WTC11 (cell line): ENCODE measurements around the gene PTPRH. TPM values are rescaled to one million over a fixed set of nuclear protein-coding genes. Genes with fewer than 3 reads are reported as not detected.

Source experiments
- ATAC-seq: fragments of 200-7000 bp; cut with Tn5 transposase; 2 replicates; pipeline ENCODE4 v1.10.0; 2021; ENCODE audit warnings: mild to moderate bottlenecking, moderate library complexity
- CTCF ChIA-PET: fragments of 300-600 bp; sonication (Branson Sonifier 250); formaldehyde crosslinking; loops from one replicate; lab custom pipeline; 2021; ENCODE audit warnings: antibody characterized with exemption; lab: Charles Lee
- POLR2A ChIA-PET: fragments of 350-600 bp; sonication (Branson Sonifier 250); formaldehyde crosslinking; loops from one replicate; lab custom pipeline; 2021; ENCODE audit warnings: antibody characterized with exemption; lab: Charles Lee
- DNase-seq: peaks from one replicate; pipeline ENCODE4 v3.0.0; 2021; ENCODE audit warnings: low spot score
- H3K27ac Mint-ChIP-seq: 2 replicates; pipeline ENCODE4 v1.8.0; 2021; ENCODE audit warnings: mixed read lengths
- H3K27me3 Mint-ChIP-seq: 2 replicates; pipeline ENCODE4 v1.8.0; 2021; ENCODE audit warnings: low read depth, mild to moderate bottlenecking, moderate library complexity, mixed read lengths
- H3K36me3 Mint-ChIP-seq: 2 replicates; pipeline ENCODE4 v1.8.0; 2021; ENCODE audit warnings: mixed read lengths
- H3K4me1 Mint-ChIP-seq: 2 replicates; pipeline ENCODE4 v1.8.0; 2022; ENCODE audit warnings: mixed read lengths
- H3K4me3 Mint-ChIP-seq: 2 replicates; pipeline ENCODE4 v1.8.0; 2021; ENCODE audit warnings: mild to moderate bottlenecking, moderate library complexity, mixed read lengths
- H3K9me3 Mint-ChIP-seq: 2 replicates; pipeline ENCODE4 v1.8.0; 2021; ENCODE audit warnings: mixed read lengths
- CREB1 ChIP-seq: sonication (generic); formaldehyde crosslinking; IDR thresholded peaks from 2 replicates; pipeline ENCODE4 v1.8.0; 2023; ENCODE audit warnings: mild to moderate bottlenecking, missing genetic modification reagents
- FOXJ3 ChIP-seq: sonication (generic); formaldehyde crosslinking; IDR thresholded peaks from 2 replicates; pipeline ENCODE4 v1.9.0; 2021; ENCODE audit warnings: missing genetic modification reagents, mild to moderate bottlenecking, borderline replicate concordance
- GABPB1 ChIP-seq: sonication (generic); formaldehyde crosslinking; IDR thresholded peaks from 2 replicates; pipeline ENCODE4 v1.8.1; 2023; ENCODE audit warnings: mild to moderate bottlenecking, missing genetic modification reagents
- HMGA2 ChIP-seq: fragments of 250-450 bp; sonication (Bioruptor Pico); IDR thresholded peaks from 2 replicates; pipeline ENCODE4 v1.4.0; 2021; ENCODE audit warnings: mild to moderate bottlenecking, moderate library complexity
- IRF2 ChIP-seq: sonication (generic); formaldehyde crosslinking; IDR thresholded peaks from 2 replicates; pipeline ENCODE4 v1.8.0; 2022; ENCODE audit warnings: low read depth, missing genetic modification reagents, borderline replicate concordance
- MYBL2 ChIP-seq: sonication (generic); formaldehyde crosslinking; IDR thresholded peaks from 2 replicates; pipeline ENCODE4 v1.8.1; 2023; ENCODE audit warnings: mild to moderate bottlenecking, moderate library complexity, missing genetic modification reagents
- NFATC4 ChIP-seq: fragments of 250-450 bp; sonication (Bioruptor Pico); IDR thresholded peaks from 2 replicates; pipeline ENCODE4 v1.9.0; 2021; ENCODE audit warnings: mild to moderate bottlenecking
- NR1H2 ChIP-seq: sonication (generic); formaldehyde crosslinking; IDR thresholded peaks from 2 replicates; pipeline ENCODE4 v1.9.0; 2021; ENCODE audit warnings: mild to moderate bottlenecking, moderate library complexity, missing genetic modification reagents
- TCF7 ChIP-seq: sonication (generic); formaldehyde crosslinking; IDR thresholded peaks from 2 replicates; pipeline ENCODE4 v1.8.0; 2022; ENCODE audit warnings: mild to moderate bottlenecking, low read depth, missing genetic modification reagents, moderate library complexity
- TP53 ChIP-seq: sonication (generic); formaldehyde crosslinking; IDR thresholded peaks from 2 replicates; pipeline ENCODE4 v1.8.1; 2023; ENCODE audit warnings: mild to moderate bottlenecking, missing genetic modification reagents
- ZNF671 ChIP-seq: fragments of 250-450 bp; sonication (Bioruptor Pico); IDR thresholded peaks from 2 replicates; pipeline ENCODE4 v1.8.0; 2021; ENCODE audit warnings: mild to moderate bottlenecking
- total RNA-seq: library from RNA; stranded (reverse); gene quantifications from 3 replicates; pipeline ENCODE4 v1.2.3, GENCODE V29; 2021
- TF ChIP-seq, protein P1 (sequence below): sonication (generic); formaldehyde crosslinking; IDR thresholded peaks from 2 replicates; pipeline ENCODE4 v1.8.1; 2022; ENCODE audit warnings: low read depth, mild to moderate bottlenecking, moderate library complexity, missing genetic modification reagents, borderline replicate concordance
- TF ChIP-seq, protein P2 (sequence below): sonication (generic); formaldehyde crosslinking; IDR thresholded peaks from 2 replicates; pipeline ENCODE4 v1.8.0; 2022; ENCODE audit warnings: mild to moderate bottlenecking, missing genetic modification reagents
- TF ChIP-seq, protein P3 (sequence below): fragments of 200-600 bp; IDR thresholded peaks from 2 replicates; pipeline ENCODE4 v1.8.0; 2022; ENCODE audit warnings: antibody characterized with exemption
- TF ChIP-seq, protein P4 (sequence below): sonication (generic); formaldehyde crosslinking; IDR thresholded peaks from 2 replicates; pipeline ENCODE4 v1.8.1; 2022; ENCODE audit warnings: low read depth, missing genetic modification reagents, borderline replicate concordance
- TF ChIP-seq, protein P5 (sequence below): sonication (generic); formaldehyde crosslinking; conservative IDR thresholded peaks from 2 replicates; pipeline ENCODE4 v1.8.1; 2023; ENCODE audit warnings: mild to moderate bottlenecking, low read depth, missing genetic modification reagents, moderate library complexity
- TF ChIP-seq, protein P6 (sequence below): sonication (generic); formaldehyde crosslinking; IDR thresholded peaks from 2 replicates; pipeline ENCODE4 v1.8.0; 2022; ENCODE audit warnings: mild to moderate bottlenecking, missing genetic modification reagents

Gene PTPRH
- total RNA-seq, 1 experiment from 2014 or later = 0.63 TPM

DNA sequence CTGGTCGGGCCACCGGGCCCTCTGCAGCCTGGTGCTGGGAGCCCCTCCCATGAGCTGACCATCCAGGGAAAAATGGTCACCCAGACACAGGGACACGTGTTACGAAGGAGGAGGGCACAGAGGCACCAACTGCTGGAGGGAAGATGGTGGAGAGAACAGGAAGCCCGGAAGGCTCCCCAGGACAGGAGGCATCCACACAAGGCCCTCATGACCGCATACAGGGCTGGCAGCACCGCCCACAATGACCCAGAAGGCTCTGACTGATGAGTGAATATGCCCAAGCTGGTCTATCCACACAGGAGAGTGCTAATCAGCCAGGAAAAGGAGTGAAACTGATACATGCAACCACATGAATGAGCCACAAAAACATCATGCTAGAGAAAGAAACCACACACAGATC, 33.2 kb upstream of the PTPRH start:
- Mint-ChIP-seq H3K27me3 (no peaks in the 10 kb centered on the region), H3K9me3 (no peaks in the 10 kb centered on the region), H3K36me3 (peaks cover 40% of the 10 kb centered on the region), H3K4me1 (no peaks in the 10 kb centered on the region), H3K4me3 (no peak overlapping the region), H3K27ac (no peak overlapping the region)
- ChIA-PET POLR2A (no interaction called here), CTCF (no interaction called here)
- ATAC-seq = no peak
- no peak for TF ChIP-seq CREB1 (CRISPR knock-in tag)
- TF ChIP-seq, protein P1, sequence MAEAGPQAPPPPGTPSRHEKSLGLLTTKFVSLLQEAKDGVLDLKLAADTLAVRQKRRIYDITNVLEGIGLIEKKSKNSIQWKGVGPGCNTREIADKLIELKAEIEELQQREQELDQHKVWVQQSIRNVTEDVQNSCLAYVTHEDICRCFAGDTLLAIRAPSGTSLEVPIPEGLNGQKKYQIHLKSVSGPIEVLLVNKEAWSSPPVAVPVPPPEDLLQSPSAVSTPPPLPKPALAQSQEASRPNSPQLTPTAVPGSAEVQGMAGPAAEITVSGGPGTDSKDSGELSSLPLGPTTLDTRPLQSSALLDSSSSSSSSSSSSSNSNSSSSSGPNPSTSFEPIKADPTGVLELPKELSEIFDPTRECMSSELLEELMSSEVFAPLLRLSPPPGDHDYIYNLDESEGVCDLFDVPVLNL (CRISPR knock-in tag) = no peak
- TF ChIP-seq, protein P2, sequence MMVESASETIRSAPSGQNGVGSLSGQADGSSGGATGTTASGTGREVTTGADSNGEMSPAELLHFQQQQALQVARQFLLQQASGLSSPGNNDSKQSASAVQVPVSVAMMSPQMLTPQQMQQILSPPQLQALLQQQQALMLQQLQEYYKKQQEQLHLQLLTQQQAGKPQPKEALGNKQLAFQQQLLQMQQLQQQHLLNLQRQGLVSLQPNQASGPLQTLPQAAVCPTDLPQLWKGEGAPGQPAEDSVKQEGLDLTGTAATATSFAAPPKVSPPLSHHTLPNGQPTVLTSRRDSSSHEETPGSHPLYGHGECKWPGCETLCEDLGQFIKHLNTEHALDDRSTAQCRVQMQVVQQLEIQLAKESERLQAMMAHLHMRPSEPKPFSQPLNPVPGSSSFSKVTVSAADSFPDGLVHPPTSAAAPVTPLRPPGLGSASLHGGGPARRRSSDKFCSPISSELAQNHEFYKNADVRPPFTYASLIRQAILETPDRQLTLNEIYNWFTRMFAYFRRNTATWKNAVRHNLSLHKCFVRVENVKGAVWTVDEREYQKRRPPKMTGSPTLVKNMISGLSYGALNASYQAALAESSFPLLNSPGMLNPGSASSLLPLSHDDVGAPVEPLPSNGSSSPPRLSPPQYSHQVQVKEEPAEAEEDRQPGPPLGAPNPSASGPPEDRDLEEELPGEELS = no peak
- no peak for TF ChIP-seq NFATC4 (CRISPR knock-in tag)
- no peak for TF ChIP-seq FOXJ3 (CRISPR knock-in tag)
- no peak for TF ChIP-seq ZNF671
- TF ChIP-seq, protein P3, sequence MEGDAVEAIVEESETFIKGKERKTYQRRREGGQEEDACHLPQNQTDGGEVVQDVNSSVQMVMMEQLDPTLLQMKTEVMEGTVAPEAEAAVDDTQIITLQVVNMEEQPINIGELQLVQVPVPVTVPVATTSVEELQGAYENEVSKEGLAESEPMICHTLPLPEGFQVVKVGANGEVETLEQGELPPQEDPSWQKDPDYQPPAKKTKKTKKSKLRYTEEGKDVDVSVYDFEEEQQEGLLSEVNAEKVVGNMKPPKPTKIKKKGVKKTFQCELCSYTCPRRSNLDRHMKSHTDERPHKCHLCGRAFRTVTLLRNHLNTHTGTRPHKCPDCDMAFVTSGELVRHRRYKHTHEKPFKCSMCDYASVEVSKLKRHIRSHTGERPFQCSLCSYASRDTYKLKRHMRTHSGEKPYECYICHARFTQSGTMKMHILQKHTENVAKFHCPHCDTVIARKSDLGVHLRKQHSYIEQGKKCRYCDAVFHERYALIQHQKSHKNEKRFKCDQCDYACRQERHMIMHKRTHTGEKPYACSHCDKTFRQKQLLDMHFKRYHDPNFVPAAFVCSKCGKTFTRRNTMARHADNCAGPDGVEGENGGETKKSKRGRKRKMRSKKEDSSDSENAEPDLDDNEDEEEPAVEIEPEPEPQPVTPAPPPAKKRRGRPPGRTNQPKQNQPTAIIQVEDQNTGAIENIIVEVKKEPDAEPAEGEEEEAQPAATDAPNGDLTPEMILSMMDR = no peak
- TF ChIP-seq, protein P4, sequence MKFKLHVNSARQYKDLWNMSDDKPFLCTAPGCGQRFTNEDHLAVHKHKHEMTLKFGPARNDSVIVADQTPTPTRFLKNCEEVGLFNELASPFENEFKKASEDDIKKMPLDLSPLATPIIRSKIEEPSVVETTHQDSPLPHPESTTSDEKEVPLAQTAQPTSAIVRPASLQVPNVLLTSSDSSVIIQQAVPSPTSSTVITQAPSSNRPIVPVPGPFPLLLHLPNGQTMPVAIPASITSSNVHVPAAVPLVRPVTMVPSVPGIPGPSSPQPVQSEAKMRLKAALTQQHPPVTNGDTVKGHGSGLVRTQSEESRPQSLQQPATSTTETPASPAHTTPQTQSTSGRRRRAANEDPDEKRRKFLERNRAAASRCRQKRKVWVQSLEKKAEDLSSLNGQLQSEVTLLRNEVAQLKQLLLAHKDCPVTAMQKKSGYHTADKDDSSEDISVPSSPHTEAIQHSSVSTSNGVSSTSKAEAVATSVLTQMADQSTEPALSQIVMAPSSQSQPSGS = no peak
- no peak for TF ChIP-seq TP53 (CRISPR knock-in tag)
- no peak for TF ChIP-seq MYBL2 (CRISPR knock-in tag)
- TF ChIP-seq GABPB1 = no peak
- no peak for TF ChIP-seq NR1H2 (CRISPR knock-in tag)
- no peak for TF ChIP-seq IRF2 (CRISPR knock-in tag)
- TF ChIP-seq, protein P5, sequence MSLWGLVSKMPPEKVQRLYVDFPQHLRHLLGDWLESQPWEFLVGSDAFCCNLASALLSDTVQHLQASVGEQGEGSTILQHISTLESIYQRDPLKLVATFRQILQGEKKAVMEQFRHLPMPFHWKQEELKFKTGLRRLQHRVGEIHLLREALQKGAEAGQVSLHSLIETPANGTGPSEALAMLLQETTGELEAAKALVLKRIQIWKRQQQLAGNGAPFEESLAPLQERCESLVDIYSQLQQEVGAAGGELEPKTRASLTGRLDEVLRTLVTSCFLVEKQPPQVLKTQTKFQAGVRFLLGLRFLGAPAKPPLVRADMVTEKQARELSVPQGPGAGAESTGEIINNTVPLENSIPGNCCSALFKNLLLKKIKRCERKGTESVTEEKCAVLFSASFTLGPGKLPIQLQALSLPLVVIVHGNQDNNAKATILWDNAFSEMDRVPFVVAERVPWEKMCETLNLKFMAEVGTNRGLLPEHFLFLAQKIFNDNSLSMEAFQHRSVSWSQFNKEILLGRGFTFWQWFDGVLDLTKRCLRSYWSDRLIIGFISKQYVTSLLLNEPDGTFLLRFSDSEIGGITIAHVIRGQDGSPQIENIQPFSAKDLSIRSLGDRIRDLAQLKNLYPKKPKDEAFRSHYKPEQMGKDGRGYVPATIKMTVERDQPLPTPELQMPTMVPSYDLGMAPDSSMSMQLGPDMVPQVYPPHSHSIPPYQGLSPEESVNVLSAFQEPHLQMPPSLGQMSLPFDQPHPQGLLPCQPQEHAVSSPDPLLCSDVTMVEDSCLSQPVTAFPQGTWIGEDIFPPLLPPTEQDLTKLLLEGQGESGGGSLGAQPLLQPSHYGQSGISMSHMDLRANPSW (CRISPR knock-in tag) = no peak
- TF ChIP-seq, protein P6, sequence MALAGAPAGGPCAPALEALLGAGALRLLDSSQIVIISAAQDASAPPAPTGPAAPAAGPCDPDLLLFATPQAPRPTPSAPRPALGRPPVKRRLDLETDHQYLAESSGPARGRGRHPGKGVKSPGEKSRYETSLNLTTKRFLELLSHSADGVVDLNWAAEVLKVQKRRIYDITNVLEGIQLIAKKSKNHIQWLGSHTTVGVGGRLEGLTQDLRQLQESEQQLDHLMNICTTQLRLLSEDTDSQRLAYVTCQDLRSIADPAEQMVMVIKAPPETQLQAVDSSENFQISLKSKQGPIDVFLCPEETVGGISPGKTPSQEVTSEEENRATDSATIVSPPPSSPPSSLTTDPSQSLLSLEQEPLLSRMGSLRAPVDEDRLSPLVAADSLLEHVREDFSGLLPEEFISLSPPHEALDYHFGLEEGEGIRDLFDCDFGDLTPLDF = no peak
- no peak for DNase-seq

DNA sequence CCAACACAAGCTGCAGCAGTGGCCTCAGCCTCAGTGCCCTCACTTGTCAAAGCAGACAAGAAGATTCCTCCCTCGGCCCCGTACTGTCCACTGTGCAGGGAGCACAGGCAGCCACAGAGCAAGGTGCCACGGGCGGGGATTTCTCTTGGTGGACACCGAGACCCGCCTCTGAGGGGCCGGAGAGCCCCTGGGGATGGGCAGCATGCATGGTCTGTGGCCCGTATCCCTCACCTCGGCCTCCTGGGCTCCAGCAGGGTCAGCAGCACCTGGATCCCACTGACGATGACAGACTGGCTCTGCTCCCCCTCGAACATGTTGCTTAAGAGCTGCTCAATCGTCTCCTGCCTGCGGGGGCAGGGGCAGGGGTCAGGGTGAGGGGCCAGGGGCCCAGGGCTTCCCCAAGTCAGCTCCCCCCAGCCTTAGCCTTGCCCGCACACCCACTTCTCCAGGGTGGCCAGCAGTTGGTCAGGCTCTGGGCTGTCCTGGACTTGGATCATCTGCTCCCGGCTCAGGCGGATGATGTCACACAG, 32.7 kb upstream of the PTPRH start:
- ChIA-PET CTCF (no interaction called here), POLR2A (no interaction called here)
- Mint-ChIP-seq H3K4me3 (no peak overlapping the region), H3K9me3 (no peaks in the 10 kb centered on the region), H3K27ac (no peak overlapping the region), H3K27me3 (no peaks in the 10 kb centered on the region), H3K4me1 (no peaks in the 10 kb centered on the region), H3K36me3 (peaks cover 45% of the 10 kb centered on the region)
- ATAC-seq (no peak), DNase-seq (no peak)
- TF ChIP-seq, protein P5 (CRISPR knock-in tag) = no peak
- TF ChIP-seq FOXJ3 (CRISPR knock-in tag) (no peak), TP53 (CRISPR knock-in tag) (no peak), HMGA2 (CRISPR knock-in tag) (no peak), TCF7 (CRISPR knock-in tag) (no peak)
